Right renal cortex interstitium (tissue), 3 donors: ENCODE measurements around the gene SERPINB5. TPM values are rescaled to one million over a fixed set of nuclear protein-coding genes. Genes with fewer than 3 reads are reported as not detected.

Experiments used
- DNase-seq, 3 donors: peaks; one replicate each; pipeline ENCODE4 v3.0.0-alpha.2; 2013; ENCODE audit warnings: low read depth in 3 of 3, low spot score in 2 of 3
- polyA plus RNA-seq, 3 donors: library from polyadenylated mRNA; unstranded; fragments of 120-200 nt; gene quantifications; one replicate each; pipeline ENCODE4 v1.2.1, GENCODE V29; 2013; ENCODE audit not compliant: insufficient read length in 3 of 3

The SERPINB5 gene
- polyA plus RNA-seq, 3 donors = not detected

DNA sequence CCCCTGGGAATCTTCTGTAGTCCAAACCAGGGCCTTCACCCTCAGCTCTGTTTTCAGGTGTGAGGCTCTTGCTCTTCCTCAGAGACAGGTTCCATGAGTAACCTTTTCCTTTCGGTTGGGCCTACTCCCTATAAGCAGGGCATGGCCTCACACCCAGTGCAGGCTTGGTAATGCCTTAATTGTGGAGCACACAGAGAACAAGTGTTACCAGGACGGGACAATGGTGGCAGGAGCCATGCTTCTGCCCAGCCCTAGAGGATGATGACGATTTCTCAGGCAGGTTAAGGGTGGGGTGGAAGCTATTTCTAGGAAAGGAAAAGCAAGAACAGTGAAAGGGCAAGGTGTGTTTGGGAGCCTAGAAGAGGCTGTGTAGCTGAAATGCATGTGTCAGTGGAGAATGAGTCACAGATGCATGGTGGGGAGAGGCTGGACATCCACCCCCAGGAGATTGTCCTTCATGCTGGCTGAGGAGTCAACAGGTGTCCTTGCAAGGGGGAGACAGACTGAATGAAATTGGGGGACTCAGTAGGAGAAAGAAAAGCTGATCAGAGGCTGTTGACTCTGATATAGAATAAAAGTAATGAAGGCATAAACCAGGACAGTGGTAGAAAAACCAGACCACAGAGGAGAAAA is 43.4 kb downstream of the SERPINB5 start:
- DNase-seq = no peak

DNA sequence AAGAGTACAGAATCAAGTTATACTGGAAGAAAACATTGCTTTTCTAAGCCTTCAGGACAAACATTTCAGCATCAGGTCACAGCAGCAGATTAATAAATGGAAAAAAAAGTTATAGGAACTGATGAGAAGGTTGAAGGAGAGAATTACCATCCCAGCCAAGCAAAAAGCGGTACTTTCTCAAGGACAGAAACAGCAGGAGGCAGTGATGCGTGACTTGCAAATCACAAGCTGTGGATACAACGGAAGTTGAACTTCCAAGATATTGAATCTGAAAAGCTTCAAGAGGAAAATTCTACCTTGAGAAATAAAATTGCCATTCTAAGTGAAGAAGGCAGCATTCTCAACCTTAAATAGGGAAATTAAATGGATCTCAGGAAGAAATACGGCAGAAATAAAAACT is 46.9 kb downstream of the SERPINB5 start:
- no peak for DNase-seq

DNA sequence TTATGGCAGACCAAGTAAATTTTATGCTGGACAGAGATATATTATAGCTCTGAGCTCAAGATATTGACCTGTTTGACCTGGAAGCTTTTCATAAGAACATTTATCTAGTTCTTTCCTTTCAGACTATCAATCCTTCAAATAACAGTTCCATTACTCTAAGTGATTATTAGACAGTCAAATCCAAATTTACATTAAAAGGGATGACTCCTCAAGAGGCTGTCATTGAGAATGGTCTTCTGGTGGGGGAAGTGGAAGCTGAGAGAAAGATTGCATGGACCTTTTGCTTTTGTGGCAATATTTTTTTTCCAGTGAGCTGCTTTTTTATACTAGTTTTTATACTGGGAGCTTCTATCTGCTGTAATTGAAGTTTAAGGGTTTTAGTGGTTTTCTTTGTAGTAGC is 50.5 kb downstream of the SERPINB5 start:
- no peak for DNase-seq

DNA sequence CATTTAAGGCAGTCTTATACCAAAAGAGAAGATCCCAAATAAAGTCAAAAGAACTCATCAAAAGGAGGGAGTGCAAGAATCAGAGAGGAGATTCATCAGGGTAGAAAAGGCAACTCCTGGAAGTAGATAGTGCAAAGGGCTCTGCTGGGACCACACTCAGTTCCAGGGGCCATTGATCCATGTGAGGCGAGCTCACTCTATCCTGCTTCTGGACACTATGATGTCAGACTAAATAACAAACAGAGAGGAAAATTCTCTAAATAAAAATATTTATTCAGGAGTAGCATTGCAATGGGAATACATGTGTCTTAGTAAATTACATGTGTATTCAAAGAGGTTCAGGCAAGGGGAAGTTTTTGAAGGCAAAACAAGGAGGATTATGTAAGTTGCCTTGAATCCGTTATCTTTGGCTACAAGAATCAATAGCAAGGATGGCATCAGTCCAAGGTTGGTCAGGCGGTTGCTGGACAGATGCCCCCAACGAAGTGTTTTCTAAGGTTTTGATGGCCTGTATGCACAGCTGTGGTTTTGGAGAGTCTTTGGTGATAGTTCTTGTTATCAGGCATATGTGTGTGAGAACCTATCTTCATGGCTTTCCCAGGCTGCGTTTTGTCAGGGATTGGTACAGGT is 52.2 kb downstream of the SERPINB5 start:
- DNase-seq = no peak

DNA sequence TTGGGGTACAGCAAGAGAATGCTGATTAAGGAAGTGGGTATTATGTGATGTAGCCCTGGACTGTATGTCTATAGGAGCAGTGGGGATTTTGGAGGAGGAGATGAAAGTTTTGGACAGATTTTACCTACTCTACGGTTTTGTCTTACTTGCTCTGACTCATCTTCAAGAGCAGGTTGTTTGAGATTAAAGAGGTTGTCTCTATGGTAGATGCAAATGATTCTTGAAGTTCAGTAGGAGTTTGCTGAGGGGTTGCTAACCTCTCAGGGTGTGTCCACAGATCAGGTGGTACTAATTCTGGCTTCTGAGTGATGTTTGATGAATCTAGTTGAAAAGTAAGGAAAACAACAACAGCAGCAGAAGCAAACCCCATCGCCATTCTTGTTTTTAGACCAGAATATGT is 55.7 kb downstream of the SERPINB5 start:
- DNase-seq = no peak

DNA sequence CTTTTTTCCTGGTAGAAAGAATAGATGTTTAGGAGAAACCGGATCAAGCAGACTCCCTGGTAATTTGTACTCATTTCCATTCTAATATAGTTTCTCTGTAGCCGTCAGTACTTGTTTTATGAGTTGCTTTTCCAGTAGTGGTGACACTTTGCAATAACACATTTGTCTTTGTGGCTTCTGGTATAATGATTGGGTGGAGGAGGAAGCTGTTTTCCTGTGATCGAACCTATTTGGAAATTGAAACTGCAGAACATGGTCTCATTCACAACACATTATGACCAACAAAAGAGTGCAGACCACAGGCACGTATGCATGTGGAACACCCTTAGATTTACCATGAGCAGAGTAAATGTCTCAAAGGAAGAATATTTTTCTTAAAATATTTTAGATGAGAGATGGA is 57.9 kb downstream of the SERPINB5 start:
- DNase-seq = no peak

DNA sequence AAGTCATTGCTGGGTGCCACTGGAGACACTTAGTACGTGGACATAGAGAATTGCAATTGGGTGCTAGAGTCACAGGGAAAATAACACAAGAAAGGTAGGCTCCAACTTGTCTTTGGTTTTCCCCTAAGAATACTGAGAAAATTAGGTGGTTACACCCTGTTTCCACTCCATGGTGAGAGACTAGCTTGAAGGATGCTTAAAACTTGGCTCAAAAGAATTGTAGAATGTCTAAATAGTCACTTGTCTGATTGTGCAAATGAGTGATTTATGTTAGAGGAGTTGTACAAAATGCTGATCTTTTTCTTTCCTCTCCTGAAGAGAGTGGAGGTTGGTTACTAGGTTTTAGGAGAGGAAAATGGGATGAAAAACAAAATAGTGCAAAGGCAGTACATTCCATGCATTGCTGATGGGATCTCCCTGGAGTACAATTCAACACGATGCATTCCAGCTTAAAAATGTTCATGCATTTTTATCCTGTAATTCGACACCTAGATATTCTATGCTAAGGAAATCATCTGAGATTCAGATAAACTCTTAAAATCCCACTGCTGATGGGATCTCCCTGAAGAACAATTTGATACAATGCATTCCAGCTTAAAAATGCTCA is 63.2 kb downstream of the SERPINB5 start:
- DNase-seq = no peak

DNA sequence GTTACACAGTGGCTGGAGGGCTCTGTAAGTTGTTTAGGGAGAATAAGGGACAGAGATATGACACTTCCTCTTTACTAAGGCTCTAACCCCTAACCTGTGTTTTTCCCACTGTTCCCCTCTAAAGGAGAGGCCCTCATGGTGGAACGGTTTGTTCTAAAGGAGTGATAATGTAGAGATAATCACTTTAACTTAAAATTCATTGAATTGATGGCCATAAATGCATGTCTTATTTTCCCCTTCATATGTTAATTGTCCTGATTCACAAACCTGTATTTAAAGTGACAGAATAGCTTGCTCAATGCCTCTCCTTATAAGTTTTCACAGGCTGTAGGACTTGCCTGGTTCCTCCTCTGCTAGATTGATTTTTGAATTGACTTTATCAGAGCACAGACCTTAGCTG is 65.3 kb downstream of the SERPINB5 start, which contains the start of gene SERPINB12:
SERPINB12 (plus strand) TSS at position 301 of the 400 bp plus-strand sequence. CDS start 13,791 bp downstream, outside the sequence.
- DNase-seq = no peak

DNA sequence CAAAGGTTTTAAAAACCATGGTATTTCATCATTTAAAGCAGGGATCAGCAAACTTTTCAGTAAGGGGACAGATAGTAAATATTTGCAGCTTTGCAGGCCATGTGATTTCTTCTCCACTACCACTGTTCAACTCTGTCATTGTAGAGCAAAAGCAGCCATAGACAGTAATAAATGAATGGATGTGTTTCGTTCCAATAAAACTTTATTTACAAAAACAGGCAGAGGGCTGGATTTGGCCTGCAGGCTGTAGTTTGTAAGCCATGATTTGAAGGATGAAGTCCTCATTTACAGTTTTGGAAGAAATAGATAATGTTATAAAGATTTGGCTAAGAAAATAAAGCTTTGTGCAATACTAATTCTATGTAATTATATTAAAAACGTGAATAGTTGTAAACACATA is 67.3 kb downstream of the SERPINB5 start:
- no peak for DNase-seq

DNA sequence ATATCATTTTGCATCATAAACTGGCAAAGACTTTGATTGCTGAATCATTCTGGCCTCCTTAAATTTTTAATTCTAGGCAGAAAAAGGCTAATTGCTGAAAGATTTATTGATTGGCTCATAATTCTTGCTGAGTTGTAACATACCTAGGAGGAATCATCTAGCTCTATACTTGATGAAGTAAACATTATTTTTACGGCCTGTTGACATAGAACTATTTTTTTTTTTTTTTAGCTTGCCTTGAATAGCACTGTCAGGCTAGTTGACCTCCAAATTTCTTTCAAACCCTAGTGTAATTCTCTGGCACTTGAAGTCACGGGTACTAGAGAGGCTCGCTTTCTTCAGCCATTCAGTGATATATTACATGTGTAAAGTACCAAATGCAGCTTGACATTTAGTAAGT is 68.2 kb downstream of the SERPINB5 start:
- no peak for DNase-seq

DNA sequence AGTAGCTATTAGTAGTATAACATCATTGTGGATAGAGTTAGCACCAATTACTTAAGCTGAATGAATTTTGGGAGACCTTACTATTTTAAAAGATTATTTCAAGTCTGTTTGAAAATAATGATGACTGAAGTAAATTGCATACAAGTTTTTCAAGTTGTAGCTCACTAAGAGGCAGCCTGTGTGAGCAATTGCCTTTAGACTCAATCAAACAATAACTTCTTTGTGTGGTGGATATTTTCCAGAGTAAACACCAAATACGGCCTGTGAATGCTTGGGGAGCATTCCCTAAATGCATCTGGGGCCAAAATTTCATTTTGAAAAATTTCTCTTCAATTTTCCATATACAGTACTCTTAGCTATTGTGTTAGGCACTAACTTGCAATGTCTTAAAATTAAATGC is 73.3 kb downstream of the SERPINB5 start:
- no peak for DNase-seq

DNA sequence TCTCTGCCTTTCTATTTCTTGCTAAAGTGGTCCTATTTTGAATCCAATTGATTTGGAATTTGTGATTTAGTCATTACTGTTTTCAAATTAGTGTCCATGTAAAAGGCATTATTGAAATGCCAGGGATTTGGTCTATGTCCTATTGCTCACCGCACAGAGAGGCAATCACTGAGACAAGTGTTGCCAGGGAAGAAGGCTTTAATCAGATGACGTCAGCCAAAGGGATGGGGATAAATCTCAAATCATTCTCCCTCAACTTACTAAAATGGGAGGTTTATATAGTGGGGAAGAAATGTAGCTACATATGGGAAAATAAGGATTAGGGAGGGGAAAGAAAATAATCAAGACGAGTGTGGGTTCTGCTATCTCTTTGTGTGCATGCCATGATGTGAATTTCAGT is 75.0 kb downstream of the SERPINB5 start:
- DNase-seq = no peak

DNA sequence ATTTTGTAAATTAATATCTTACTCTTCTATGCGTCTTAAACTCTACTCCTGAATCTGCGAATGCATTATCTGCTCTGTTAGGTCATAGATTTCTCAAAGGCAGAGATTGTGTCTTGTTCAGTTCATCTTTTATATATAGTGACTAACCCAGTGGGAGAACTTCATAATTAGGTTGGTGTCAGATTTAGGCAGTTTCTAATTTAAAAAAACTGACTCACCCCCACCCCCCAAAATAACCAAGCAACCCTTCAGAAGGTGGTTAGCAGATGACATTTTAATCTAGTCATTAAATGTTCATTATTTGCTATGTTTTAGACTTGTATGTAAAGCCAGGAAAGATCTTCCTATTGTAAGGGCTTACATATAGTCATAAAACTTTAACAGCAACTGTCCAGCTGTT is 75.8 kb downstream of the SERPINB5 start:
- no peak for DNase-seq

DNA sequence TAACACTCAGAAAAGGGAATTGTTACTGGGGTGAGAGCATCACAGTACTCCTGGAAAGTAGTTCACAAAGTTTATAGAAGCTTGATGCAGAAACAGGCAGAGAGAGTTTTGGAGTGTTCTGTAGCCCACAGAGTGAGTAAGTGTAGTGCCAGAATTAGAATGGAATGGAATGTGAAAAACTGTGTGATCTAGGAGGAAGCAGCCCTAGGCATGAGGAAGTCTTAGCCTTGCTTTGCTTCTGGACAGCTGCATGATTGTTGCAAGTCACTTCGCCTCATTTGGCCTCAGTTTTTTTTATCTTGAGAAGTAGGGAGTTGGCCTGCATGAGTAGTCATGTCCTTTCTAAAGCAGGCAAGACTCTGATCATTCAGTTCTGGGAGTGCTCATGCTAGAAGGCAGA is 76.3 kb downstream of the SERPINB5 start:
- no peak for DNase-seq

Other genes with a start within 250 kb of the SERPINB5 start
- gene BCL2, start 157.2 kb upstream of the SERPINB5 start, polyA plus RNA-seq = 10 to 100 TPM; 23.5 to 24.7 (median 23.6) TPM
- gene KDSR, start 109.8 kb upstream of the SERPINB5 start, polyA plus RNA-seq = 10 to 100 TPM; 44.9 to 46.3 (median 45.7) TPM
- gene VPS4B, start 54.5 kb upstream of the SERPINB5 start, polyA plus RNA-seq = 10 to 100 TPM; 58.3 to 61.0 (median 59.8) TPM
- gene SERPINB12, start 65.4 kb downstream of the SERPINB5 start, polyA plus RNA-seq = under 1 TPM in 1 of 3 donors, not detected in 2; 0.10 TPM
- gene SERPINB13, start 110.4 kb downstream of the SERPINB5 start, polyA plus RNA-seq = not detected
- gene SERPINB4, start 167.3 kb downstream of the SERPINB5 start, polyA plus RNA-seq = not detected
- under 1 TPM in 2 of 3 donors, not detected in 1; 0.12 to 0.17 TPM for gene SERPINB3, start 184.9 kb downstream of the SERPINB5 start, polyA plus RNA-seq
- gene SERPINB11, start 226.0 kb downstream of the SERPINB5 start, polyA plus RNA-seq = not detected